ENCODE measurements around the gene SATB1.
"Not testable (repeated sequence)": the region's sequence is repeated elsewhere in the genome, so short reads cannot be mapped to it uniquely, and the experiment has no call there.

SATB1 gene

DNA sequence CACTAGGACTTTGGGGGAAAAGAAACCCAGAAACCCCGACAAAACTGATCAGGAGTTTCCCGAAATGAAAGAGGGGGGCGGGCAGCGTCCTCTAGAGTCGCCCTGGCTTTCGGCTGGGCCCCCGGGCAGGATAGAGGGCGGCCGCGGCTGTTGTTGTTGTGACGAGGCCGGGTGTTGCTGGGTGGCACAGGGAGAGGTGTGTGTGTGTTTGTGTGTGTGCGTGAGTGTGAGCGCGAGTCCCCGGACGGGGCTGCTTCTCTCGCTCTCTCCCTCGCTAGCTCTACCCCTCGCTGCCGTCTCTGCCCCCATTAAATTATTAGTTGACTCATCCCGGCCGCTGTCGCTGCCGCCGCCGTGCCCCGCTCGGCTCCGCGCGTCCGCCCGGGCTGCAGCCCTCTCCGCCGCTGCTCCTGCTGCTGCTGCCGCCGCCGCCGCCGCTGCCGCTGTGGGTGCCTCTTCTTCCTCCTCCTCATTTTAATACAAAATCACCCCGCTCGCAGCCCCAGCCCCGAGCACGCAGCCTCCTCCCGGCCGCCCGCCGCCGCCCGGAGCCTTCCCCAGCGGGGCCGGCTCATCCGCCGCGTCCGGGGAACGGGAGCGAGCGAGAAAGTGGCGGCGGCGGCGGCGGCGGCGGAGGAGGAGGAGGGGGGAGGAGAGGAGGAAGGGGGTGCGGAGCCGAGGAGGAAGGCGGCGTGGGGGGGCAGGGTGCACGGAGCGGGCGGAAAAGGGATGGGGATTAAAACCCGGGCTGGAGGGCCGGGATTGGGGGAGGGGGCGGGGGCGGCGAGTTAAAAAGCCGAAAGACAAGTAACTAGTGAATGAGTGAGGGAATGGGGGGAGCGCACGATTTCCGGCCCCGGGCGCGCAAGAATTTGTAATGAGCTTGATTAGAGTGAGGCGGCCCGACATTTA, at the start of gene SATB1:
TSS of gene SATB1 (minus strand) at position 611 of the 912 bp plus-strand sequence. CDS start 4,372 bp downstream, outside the sequence.
- DNase-seq (ENCODE audit: insufficient read length, low spot score): no peak
- FAIRE-seq: no peak

DNA sequence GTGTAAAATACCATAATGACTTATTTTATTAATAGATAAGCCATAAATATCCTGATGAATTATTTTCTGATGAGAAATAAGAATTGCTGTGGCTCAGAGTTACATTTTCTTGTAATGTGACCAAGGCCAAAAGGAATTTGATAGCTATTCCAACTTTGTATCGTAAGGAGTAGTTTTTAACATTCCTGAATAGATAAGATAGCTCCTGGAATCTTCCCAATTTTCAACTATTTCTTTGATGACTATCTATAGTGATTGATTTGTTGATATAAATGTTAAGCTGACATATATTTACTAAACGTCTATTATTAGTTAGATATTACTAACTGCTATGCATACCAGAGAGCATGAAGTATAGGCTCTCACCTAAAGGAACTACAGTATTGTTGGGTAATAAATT, 49.1 kb upstream of the SATB1 start:
- no peak for FAIRE-seq

DNA sequence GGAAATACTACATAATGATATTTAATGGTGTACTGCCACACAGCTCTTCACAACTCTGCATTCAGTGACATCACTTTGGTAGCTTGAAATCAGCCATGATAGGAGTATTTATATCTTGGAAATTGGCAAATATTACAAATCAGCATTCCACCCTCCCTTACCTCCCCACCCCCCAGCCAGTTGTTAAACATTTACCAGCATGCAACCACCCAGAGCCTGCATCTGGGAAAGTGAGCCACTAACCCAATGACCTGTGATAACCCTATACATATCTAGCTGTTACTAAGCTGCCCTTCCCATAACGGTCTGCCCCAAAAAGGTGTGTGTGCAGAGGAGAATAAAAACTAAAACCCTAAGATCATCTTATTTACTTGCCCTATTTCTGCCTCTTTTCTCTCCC, 44.6 kb upstream of the SATB1 start:
- no peak for FAIRE-seq
- no peak for DNase-seq (ENCODE audit: insufficient read length, low spot score)

More for the DNA sequence above, 49.1 kb upstream of the SATB1 start:
- DNase-seq (ENCODE audit: insufficient read length, low spot score): no peak

DNA sequence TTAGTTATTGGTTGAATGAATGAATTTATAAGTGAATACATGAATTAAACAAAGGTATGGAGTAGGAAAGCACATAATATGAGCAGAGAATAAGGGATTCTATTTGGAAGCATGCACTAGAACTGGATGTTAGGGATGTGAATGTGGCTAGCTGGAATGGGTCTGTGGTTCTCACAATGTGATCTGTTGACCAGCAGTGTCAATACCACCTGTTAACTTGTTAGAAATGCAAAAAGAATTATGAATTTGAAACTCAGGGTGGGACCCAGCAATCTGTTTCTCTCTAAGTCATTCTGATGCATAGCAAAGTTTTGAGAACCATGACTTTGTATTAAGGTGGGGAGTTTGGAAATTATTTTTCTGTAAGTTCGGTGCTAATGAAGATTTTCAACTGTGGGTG, 41.0 kb upstream of the SATB1 start:
- FAIRE-seq (no peak), DNase-seq (ENCODE audit: insufficient read length, low spot score) (no peak)

DNA sequence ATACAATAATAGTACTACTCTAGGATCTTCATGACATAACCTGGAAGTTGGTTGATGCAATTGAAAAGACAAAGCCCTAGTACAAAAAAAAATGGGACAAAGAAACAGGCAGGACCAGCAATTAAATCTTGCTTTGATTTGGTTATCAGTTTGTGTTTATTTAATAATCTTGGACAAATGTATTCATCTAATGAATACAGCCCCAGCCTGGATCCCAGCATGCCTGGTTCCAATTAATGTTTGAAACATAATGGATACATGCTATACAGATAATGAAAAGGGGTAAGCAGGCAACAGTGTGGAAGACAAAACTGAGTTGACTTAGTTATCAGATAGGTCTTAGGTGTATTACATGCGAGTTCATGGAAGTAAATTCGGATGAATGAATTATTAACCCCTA, 29.6 kb upstream of the SATB1 start:
- FAIRE-seq (no peak), DNase-seq (ENCODE audit: insufficient read length, low spot score) (no peak)

DNA sequence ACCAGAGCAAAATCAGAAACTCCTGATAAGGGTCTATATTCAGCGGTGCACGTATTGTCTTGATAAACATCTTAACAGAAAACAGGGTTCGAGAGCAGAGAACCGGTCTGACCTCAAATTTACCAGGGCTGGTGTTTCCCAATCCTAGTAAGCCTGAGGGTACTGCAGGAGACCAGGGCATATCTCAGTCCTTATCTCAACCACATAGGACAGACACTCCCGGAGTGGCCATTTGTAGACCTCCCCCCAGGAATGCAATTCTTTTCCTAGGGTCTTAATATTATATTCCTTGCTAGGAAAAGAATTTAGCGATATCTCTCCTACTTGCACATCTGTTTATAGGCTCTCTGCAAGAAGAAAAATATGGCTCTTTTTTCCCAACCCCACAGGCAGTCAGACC, 24.5 kb upstream of the SATB1 start:
- not testable (repeated sequence) for FAIRE-seq; DNase-seq (ENCODE audit: insufficient read length, low spot score)

DNA sequence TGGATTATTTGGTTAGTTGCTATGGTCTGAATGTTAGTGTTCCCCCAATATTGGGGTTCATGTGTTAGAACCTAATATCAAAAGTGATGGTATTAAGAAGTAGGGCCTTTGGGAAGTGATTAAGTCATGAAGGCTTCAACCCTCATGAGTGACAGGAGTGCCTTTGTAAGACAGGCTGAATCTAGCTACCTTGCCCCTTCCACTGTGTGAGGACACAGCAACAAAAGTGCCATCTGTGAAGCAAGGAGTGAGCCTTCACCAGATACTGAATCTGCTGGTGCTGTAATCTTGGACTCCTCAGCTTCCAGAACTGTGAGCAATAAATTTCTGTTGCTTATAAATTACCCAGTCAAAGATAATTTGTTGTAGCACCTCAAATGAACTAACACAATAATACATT, 22.6 kb upstream of the SATB1 start:
- FAIRE-seq (no peak), DNase-seq (ENCODE audit: insufficient read length, low spot score) (no peak)

DNA sequence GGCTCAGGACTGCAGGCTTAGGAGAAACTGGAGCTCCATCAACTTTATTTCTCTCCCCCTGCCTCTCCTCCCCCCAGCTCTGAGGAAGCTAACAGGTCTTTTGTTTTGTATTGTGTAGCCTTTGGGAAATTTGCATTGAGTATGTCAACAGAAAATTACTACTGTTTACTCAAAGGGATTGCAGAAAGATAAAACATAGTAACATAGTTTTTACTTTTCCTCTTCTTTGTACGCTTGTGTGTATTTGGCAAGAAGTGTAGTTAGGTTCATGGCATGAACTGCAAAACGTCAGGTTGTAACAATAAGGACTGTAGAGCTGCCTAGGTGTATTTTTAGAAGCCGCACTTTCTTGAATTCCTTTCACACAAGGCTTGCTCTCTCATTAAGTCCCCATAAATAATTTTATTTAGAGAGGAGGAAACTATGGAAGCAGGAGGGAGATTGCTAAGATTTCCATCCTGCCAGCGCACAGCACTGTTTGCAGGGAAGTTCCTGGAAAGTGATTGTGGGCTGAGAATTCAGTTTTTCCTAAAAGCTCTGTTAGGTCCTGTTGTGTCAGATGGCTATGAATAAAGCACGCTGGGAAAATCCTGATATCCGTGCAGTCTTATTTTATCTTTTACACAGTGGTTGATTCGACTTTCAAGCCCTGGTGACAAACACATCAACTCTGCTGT, 21.1 kb upstream of the SATB1 start:
- FAIRE-seq: no peak

DNA sequence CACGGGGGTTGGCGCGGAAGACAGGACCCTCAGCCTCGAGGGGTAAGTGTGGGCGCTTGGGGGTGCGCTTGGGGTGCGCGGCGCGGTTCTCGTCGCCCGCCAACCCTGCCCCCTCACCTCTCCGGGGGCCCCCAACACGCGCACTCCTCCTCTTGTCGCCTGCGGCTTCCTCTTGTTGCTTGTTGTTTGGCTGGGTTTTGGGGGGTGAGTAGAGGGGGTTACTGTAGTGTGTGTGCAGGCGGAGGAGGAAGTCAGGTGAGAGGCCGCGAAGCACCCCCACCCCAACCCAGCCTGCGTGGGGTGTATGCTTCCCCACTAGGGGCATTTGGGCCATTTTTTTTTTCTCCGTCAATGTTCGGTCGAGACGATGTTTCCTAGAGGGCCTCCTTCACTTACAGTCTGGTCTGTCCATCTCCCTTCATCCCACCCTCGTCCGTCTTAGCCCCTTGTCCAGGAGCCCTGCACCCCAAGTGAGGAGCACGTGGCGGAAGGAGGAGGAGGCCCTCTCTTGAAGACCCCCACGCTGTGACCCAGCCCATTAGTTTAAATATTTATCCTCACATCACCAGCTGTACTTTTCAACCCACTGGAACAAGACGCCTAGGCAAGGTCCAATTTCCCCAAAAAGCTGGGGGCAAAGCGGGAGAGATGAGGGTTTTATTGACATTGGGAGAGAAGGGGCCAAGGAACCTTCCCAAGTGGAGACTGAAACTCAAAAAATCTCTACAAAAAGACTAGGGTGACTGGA, 20.4 kb upstream of the SATB1 start:
- no peak for FAIRE-seq
- no peak for DNase-seq (ENCODE audit: insufficient read length, low spot score)

More for the DNA sequence above, 21.1 kb upstream of the SATB1 start:
- no peak for DNase-seq (ENCODE audit: insufficient read length, low spot score)

DNA sequence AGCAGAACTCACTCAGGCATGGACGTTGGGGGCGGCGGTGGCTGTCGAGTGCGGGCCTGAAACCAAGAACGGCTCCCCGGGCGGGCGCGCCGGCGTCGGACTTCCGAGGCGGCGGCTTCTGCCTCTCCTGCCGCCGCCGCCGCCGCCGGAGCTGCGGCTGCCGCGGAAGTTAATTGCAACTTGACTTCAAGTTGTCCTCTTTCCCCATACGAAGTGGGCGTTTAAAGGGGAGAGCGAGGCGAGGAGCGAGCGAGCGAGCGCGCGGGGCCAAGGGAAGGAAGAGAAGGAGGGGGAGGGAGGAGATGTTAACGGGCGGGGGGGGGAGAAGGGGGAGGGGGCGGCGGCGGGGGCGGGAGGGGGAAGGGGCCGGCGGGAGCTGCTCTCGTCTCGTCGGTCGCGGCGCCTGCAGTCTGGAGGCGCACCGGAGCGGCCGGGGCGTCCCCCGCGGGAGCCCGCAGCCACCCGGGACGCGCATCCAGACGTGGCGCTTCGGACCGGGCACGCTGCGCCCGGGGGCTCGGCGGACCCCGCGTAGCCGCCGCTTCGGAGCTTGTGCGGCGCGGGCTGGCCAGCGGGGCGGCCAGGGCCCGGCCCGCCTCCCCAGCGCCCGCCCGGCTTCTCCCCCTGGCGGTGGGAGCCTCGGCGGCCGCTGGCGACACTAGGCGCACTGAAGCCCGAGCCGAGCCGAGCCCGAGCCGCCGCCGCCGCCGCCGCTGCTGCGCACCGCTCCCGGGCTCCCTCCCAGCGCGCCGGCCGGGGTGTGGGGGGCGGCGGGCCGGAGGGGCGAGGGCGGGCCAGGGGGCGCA, 19.7 kb upstream of the SATB1 start:
- FAIRE-seq (no peak), DNase-seq (ENCODE audit: insufficient read length, low spot score) (no peak)

DNA sequence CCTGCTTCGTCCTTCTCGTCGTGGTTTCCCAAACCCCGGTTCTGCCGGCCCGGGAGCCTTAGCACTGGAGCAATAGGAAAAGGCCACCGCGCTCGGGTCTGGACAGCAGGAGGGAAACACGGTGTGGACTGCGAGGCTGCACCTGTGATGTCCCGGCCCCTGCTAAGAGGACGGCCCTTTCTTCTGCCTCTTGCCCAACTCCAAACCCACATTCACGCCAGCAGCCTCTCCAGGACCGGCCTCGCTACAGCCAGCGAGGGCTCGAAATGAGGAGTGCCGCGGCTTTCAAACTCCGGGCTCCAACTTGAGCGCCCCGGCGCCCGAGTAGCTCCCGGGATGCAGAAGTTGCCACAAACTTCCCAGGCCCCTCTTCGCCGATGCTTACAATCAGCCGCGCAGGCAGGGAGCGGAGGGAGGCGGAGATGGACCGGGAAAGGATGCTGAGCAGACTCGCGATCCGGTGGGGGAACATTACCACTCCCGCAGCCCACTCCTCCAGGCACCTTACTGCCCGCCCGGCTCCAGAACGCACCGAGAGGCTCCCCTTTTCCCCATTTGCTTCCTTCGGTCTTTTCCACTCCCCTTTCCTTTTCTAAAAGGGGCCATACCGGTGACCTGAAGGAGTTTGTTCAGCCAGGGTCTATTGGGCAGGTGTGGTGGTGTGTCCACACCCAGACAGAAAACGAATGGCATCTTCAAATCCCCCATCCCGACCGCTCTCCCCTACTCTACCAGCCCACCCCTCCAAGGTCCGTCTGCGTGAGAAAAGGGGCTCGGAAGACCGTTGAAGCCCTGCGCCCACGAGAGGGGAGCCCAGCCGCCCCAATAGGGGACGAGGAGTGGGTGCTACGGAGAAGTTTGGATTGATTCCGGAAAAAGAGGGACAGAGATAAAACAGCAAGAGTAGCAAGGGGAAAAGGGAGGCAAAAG, 18.8 kb upstream of the SATB1 start:
- DNase-seq (ENCODE audit: insufficient read length, low spot score) (no peak), FAIRE-seq (no peak)

DNA sequence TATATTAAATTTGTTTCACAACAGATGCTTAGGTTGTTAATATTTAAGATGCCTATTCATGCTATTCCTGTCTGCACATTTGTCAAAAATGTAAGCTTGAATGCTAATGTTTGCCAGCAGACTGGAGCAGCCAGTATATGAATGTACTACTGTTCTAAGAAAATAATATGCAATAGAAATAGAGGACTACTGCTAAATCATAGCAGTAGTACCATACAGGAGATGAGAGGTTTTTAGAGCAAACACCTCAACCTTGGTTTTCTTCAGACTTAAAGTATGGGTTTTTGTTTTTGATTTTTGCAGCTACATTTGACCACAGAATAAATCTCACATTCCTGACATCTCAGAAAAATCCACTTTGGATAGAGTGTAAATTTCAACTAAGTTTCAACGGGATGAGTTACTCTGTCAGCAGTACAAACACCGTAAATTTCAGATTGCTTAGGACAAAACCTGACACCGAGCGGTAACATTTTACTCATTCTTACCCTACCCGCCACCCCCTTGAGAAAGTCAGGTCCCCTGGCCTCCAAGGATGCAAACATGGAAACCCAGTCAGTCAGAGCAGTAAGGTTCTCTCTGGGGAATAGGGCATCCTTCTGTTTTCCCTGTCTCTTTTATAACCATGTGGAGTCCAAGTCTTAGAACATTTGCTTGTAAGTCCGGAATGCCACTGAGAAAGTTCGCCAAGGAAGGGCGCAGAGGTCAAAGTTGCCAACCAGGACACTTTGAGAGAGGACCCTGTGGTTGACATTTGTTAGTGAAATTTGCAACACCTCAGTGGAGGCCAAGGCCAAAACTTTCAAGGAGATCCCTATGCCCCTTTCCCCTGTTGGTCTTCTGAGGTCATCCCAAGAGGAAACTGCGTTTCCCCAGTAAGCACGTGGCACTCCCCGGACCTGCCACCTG, 17.9 kb upstream of the SATB1 start:
- DNase-seq (ENCODE audit: insufficient read length, low spot score) (no peak), FAIRE-seq (no peak)

DNA sequence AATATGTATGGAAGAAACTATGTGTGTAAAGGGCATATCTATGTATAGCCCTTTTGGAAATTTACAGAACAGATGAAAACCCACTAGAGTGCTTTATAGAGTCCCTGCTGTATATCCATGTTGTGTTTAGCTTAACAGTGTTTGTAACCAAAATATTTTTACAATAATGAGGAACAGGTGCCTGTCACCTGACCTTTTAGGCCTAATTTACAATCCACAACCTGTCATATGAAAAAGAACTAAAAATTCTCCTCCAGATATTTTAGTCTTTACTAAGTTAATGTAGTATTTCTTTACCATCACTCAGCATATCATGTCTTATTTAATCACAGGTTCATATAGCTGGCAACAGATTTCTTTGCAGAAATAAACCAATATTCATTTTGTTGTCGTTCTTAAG, 16.4 kb upstream of the SATB1 start:
- FAIRE-seq (no peak), DNase-seq (ENCODE audit: insufficient read length, low spot score) (no peak)

DNA sequence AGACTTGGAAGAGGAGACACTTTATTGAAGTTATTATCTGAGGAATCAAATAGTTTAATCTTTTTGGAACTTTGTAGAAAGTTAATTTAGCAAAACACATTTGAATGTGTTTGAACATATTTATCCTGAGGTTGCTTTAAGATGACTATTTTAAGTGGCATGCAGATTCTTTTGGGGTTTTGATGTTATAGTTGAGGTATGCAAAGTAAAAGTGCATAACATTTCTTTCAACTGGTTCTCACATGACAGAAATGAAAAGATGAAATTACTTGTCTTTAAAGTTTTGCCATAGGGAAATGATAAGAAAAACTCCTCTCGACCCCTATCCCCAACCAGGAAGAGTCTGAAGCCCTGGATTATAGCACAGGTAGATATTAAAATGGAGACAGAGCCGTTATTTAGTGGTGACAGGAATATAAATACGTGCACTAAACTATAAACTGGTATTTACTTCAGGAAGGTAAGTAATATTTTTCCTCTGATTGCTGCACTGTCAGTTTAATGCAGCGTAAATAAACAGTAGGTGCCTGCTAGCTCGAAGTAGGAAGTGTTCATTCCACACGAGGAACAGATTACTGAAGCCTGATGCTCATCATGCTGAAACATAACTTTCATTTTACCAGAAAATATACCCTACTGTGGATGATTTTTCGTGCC, 15.1 kb upstream of the SATB1 start:
- FAIRE-seq: no peak

DNA sequence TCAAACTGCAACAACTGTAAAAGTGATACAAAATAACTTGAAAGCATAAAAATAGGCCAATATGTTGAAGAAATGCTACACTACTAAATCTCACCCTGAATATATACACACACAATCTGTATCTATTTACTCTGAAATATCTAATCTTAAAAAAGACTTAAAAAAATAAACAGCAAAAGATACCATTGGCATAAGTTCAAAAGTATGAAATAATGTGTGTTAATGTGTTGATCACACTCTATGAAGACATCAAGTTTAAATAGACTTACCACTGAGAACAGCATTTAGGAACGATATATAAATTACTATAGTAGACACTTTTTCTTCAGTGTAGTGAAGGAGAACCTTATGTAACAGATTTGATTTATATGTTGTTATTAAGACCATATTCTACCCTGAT, 14.1 kb upstream of the SATB1 start:
- FAIRE-seq: no peak
- DNase-seq (ENCODE audit: insufficient read length, low spot score): no peak

More for the DNA sequence above, 15.1 kb upstream of the SATB1 start:
- DNase-seq (ENCODE audit: insufficient read length, low spot score): no peak

DNA sequence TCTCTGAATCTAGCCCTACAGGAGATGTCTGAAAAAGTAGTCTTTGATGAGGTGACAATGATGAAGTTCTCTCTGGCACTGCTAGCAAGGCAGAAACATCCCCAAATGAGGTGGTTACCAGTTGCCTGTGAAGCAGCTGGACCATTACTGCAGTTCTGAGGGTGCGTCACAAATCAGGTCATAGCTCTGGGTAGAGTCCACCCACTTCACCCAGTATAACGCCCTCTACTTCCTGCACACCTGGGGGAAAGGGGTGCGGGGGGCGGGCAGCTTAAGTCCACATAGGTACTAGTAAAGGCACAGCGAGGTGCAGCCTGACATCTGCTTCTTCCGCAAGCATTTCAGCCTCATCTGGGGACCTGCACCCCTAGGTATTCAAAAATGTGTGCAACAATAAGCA, 13.4 kb upstream of the SATB1 start:
- no peak for FAIRE-seq

DNA sequence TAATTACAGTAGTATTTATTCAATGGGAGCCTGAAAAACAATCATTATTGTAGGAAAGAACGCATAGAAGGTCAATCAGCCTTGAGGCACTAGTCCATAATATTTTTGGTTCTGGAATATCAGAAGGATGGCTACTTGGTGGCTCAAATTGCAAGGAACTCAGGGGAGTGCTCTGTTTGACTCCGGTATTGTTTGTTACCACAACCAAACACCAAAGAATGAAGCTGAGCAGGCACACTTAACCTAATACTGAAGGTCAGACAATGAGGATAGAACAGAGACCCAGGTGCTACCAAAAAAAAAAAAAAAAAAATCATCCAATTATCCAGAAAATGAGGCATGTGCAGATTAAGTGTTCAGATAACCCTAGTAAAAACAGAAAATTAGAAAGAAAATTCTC, 11.1 kb upstream of the SATB1 start:
- DNase-seq (ENCODE audit: insufficient read length, low spot score) (no peak), FAIRE-seq (no peak)

More for the DNA sequence above, 13.4 kb upstream of the SATB1 start:
- no peak for DNase-seq (ENCODE audit: insufficient read length, low spot score)

DNA sequence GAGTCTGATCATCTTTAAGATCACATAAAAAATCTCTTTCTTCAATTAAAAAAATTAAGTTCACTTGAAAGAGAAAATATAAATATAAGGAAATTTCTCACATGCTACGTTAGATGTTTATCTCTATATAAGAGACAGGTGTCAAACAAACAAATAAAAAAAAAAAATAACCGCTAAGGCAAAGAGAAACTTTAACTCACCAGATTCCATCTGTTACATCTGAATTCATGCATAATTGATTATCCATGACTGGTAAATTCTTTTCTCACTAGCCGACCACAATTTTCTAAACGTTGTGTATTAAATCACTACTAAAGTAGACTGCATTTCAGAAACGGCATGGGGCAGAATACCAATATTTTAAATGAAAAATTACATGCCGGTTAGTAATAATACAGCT, 9.6 kb upstream of the SATB1 start:
- DNase-seq (ENCODE audit: insufficient read length, low spot score) (no peak), FAIRE-seq (no peak)
